SK-N-SH treated with all-trans-retinoic acid at 6 μM for 48 hours (cell line): ENCODE data around the gene DEGS2.
"Not testable (repeated sequence)": the region's sequence is repeated elsewhere in the genome, so short reads cannot be mapped to it uniquely, and the experiment has no call there.

ENCODE experiments used
- ATAC-seq: fragments of 200-7000 bp; cut with Tn5 transposase; 3 replicates; pipeline ENCODE4 v1.9.1; 2020; ENCODE audit warnings: mild to moderate bottlenecking, moderate library complexity
- ARNTL ChIP-seq: fragments of 450-650 bp; formaldehyde crosslinking; IDR thresholded peaks from 2 replicates; pipeline ENCODE4 v1.5.0; 2020; ENCODE audit warnings: low read depth, mild to moderate bottlenecking, moderate library complexity, borderline replicate concordance
- BACH2 ChIP-seq: fragments of 250-450 bp; sonication (Bioruptor Pico); IDR thresholded peaks from 2 replicates; pipeline ENCODE4 v1.9.0; 2021; ENCODE audit warnings: mild to moderate bottlenecking, borderline replicate concordance
- CSDC2 ChIP-seq: fragments of 250-450 bp; sonication (Bioruptor Pico); IDR thresholded peaks from 2 replicates; pipeline ENCODE4 v1.5.0; 2020; ENCODE audit warnings: mild to moderate bottlenecking, moderate library complexity
- ESRRG ChIP-seq: fragments of 250-450 bp; sonication (Bioruptor Pico); IDR thresholded peaks from 2 replicates; pipeline ENCODE4 v1.6.1; 2021; ENCODE audit warnings: mild to moderate bottlenecking
- ISL1 ChIP-seq: fragments of 250-450 bp; sonication (Bioruptor Pico); IDR thresholded peaks from 2 replicates; pipeline ENCODE4 v2.1.2; 2022; ENCODE audit warnings: mild to moderate bottlenecking, moderate library complexity
- OSR1 ChIP-seq: fragments of 250-450 bp; sonication (Bioruptor Pico); IDR thresholded peaks from 2 replicates; pipeline ENCODE4 v1.8.0; 2022; ENCODE audit warnings: moderate library complexity, mild to moderate bottlenecking, inconsistent platforms
- PPARA ChIP-seq: fragments of 250-450 bp; sonication (Bioruptor Pico); IDR thresholded peaks from 2 replicates; pipeline ENCODE4 v1.5.0; 2020; ENCODE audit warnings: mild to moderate bottlenecking, borderline replicate concordance
- RARB ChIP-seq: fragments of 250-450 bp; sonication (Bioruptor Pico); IDR thresholded peaks from 2 replicates; pipeline ENCODE4 v1.8.0; 2021; ENCODE audit warnings: mild to moderate bottlenecking, moderate library complexity
- SNAI2 ChIP-seq: fragments of 250-450 bp; sonication (Bioruptor Pico); IDR thresholded peaks from 2 replicates; pipeline ENCODE4 v1.5.0; 2020; ENCODE audit warnings: mild to moderate bottlenecking, moderate library complexity
- TCF4 ChIP-seq: fragments of 250-450 bp; sonication (Bioruptor Pico); IDR thresholded peaks from 2 replicates; pipeline ENCODE4 v1.8.0; 2021; ENCODE audit warnings: mild to moderate bottlenecking, moderate library complexity, borderline replicate concordance
- TOX ChIP-seq: fragments of 250-450 bp; sonication (Bioruptor Pico); IDR thresholded peaks from 2 replicates; pipeline ENCODE4 v1.8.0; 2021; ENCODE audit warnings: mild to moderate bottlenecking, moderate library complexity, borderline replicate concordance
- ZC3H10 ChIP-seq: fragments of 250-450 bp; sonication (Bioruptor Pico); IDR thresholded peaks from 2 replicates; pipeline ENCODE4 v1.5.1; 2021; ENCODE audit warnings: mild to moderate bottlenecking, moderate library complexity
- ZFP3 ChIP-seq: fragments of 250-450 bp; sonication (Bioruptor Pico); IDR thresholded peaks from 2 replicates; pipeline ENCODE4 v1.5.0; 2020; ENCODE audit warnings: mild to moderate bottlenecking, moderate library complexity
- ZFP30 ChIP-seq: fragments of 450-650 bp; formaldehyde crosslinking; IDR thresholded peaks from 2 replicates; pipeline ENCODE4 v1.5.0; 2022; ENCODE audit warnings: mild to moderate bottlenecking, moderate library complexity
- ZNF565 ChIP-seq: fragments of 450-650 bp; formaldehyde crosslinking; conservative IDR thresholded peaks from 2 replicates; pipeline ENCODE4 v1.5.0; 2020; ENCODE audit warnings: low read depth, mild to moderate bottlenecking, moderate library complexity
- ZNF8 ChIP-seq: fragments of 450-650 bp; formaldehyde crosslinking; IDR thresholded peaks from 2 replicates; pipeline ENCODE4 v1.5.0; 2020; ENCODE audit warnings: mild to moderate bottlenecking, moderate library complexity
- TF ChIP-seq, protein P1 (sequence below): fragments of 250-450 bp; sonication (Bioruptor Pico); IDR thresholded peaks from 2 replicates; pipeline ENCODE4 v1.5.1; 2020; ENCODE audit warnings: low read depth, mild to moderate bottlenecking, moderate library complexity
- TF ChIP-seq, protein P2 (sequence below): fragments of 250-450 bp; sonication (Bioruptor Pico); IDR thresholded peaks from 2 replicates; pipeline ENCODE4 v1.5.0; 2020; ENCODE audit warnings: mild to moderate bottlenecking, moderate library complexity
- TF ChIP-seq, protein P3 (sequence below): fragments of 250-450 bp; sonication (Bioruptor Pico); IDR thresholded peaks from 2 replicates; pipeline ENCODE4 v1.5.1; 2021; ENCODE audit warnings: mild to moderate bottlenecking, moderate library complexity

The DEGS2 gene

GRCh38 chr14:100159865-100160533 is 554 bp upstream of the DEGS2 start:
- no peak for ATAC-seq

DNA sequence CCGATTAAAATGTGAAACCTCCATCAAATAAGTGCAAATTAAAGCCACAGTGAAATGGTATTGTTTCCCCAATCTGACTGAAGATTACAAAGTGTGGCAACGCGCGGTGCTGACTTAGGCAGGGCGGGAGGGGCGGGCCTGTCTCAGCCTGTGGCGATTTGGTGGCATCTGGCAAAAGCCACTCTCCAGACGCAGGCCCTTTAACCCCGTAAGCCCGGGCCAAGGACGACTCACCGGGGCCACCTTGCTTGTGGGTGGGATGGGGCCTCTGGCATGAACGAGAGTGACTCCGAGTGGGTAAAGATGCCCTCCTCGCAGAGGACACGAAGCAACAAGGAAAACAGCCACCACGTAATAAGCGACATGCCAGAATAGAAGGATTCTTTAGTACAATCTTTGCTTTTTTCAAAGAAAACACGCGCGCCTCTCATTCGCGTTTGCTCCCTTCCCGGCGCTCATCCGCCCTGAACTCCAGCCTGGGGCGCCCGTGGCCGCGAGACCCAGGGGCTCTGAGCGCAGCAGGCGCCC is 815 bp downstream of the DEGS2 start:
- ATAC-seq = no peak

More at GRCh38 chr14:100159865-100160533, 554 bp upstream of the DEGS2 start:
- TF ChIP-seq ZNF565 (no peak), ZFP3 (peak; percentile 98)

DNA sequence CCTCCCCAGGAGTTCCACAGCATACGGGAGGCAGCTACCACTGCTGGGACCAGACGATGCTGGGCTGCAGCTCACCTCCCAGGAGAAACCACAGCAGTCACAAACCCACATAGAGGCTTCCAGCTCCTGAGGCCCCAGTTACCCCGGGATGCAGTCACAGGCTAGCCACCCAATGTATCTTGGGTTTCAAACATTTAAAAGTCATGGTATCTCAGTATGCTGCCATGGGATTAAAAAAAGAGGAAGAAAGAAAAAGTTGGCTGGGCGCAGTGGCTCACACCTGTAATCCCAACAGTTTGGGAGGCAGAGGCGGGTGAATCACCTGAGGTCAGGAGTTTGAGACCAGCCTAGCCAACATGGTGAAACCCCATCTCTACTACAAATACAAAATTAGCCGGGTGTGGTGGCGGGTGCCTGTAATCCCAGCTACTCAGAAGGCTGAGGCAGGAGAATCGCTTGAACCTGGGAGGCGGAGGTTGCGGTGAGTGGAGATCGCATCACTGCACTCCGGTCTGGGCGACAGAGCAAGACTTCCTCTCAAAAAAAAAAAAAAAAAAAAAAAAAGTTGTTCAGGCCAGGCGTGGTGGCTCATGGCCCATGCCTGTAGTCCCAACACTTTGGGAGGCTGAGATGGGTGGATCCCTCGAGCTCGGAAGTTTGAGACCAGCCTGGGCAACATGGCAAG is 1.8 kb downstream of the DEGS2 start:
- not testable (repeated sequence) for ATAC-seq

More for the DNA sequence above, 815 bp downstream of the DEGS2 start:
- TF ChIP-seq ZNF8 (CRISPR knock-in tag) = no peak
- TF ChIP-seq, protein P1, sequence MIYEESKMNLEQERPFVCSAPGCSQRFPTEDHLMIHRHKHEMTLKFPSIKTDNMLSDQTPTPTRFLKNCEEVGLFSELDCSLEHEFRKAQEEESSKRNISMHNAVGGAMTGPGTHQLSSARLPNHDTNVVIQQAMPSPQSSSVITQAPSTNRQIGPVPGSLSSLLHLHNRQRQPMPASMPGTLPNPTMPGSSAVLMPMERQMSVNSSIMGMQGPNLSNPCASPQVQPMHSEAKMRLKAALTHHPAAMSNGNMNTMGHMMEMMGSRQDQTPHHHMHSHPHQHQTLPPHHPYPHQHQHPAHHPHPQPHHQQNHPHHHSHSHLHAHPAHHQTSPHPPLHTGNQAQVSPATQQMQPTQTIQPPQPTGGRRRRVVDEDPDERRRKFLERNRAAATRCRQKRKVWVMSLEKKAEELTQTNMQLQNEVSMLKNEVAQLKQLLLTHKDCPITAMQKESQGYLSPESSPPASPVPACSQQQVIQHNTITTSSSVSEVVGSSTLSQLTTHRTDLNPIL = no peak
- no peak for TF ChIP-seq ISL1
- no peak for TF ChIP-seq OSR1
- no peak for TF ChIP-seq RARB (CRISPR knock-in tag)
- TF ChIP-seq ZFP3 = no peak
- TF ChIP-seq ZNF565 = no peak
- no peak for TF ChIP-seq ZC3H10 (CRISPR knock-in tag)
- TF ChIP-seq ARNTL (CRISPR knock-in tag) = no peak
- no peak for TF ChIP-seq BACH2 (CRISPR knock-in tag)
- TF ChIP-seq PPARA (CRISPR knock-in tag) = no peak
- TF ChIP-seq CSDC2 (CRISPR knock-in tag) = no peak
- TF ChIP-seq ESRRG (CRISPR knock-in tag) = no peak

DNA sequence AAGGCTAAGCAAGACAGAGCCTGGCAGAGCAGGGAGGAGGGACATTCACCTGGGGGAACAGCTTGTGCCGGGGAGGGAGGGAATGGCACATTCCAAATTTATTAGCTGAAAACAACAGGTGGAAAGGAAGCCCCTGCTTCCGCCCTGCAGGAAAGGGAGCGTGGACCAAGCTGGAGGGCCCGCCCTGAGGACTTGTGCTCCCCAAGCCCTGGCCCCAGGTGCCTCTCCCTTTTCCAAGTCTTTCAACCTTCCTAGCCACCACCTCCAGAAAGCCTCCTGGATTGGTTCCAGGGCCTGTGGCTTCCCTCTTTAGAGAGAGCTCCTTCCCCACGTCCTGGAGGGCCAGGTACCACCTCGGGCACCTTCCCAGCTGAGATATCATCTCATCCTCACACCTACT is 2.7 kb downstream of the DEGS2 start:
- ATAC-seq = no peak
- no peak for TF ChIP-seq ZNF565
- no peak for TF ChIP-seq TOX (CRISPR knock-in tag)
- TF ChIP-seq ISL1 = no peak
- TF ChIP-seq, protein P2, sequence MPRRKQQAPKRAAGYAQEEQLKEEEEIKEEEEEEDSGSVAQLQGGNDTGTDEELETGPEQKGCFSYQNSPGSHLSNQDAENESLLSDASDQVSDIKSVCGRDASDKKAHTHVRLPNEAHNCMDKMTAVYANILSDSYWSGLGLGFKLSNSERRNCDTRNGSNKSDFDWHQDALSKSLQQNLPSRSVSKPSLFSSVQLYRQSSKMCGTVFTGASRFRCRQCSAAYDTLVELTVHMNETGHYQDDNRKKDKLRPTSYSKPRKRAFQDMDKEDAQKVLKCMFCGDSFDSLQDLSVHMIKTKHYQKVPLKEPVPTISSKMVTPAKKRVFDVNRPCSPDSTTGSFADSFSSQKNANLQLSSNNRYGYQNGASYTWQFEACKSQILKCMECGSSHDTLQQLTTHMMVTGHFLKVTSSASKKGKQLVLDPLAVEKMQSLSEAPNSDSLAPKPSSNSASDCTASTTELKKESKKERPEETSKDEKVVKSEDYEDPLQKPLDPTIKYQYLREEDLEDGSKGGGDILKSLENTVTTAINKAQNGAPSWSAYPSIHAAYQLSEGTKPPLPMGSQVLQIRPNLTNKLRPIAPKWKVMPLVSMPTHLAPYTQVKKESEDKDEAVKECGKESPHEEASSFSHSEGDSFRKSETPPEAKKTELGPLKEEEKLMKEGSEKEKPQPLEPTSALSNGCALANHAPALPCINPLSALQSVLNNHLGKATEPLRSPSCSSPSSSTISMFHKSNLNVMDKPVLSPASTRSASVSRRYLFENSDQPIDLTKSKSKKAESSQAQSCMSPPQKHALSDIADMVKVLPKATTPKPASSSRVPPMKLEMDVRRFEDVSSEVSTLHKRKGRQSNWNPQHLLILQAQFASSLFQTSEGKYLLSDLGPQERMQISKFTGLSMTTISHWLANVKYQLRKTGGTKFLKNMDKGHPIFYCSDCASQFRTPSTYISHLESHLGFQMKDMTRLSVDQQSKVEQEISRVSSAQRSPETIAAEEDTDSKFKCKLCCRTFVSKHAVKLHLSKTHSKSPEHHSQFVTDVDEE = no peak
- no peak for TF ChIP-seq CSDC2 (CRISPR knock-in tag)
- TF ChIP-seq BACH2 (CRISPR knock-in tag) = no peak
- TF ChIP-seq ZNF8 (CRISPR knock-in tag) = no peak
- no peak for TF ChIP-seq ZFP30 (CRISPR knock-in tag)
- TF ChIP-seq ZFP3 = no peak
- TF ChIP-seq ZC3H10 (CRISPR knock-in tag) = no peak
- no peak for TF ChIP-seq PPARA (CRISPR knock-in tag)
- TF ChIP-seq RARB (CRISPR knock-in tag) = no peak
- TF ChIP-seq ARNTL (CRISPR knock-in tag) = no peak
- no peak for TF ChIP-seq TCF4 (CRISPR knock-in tag)
- TF ChIP-seq, protein P3, sequence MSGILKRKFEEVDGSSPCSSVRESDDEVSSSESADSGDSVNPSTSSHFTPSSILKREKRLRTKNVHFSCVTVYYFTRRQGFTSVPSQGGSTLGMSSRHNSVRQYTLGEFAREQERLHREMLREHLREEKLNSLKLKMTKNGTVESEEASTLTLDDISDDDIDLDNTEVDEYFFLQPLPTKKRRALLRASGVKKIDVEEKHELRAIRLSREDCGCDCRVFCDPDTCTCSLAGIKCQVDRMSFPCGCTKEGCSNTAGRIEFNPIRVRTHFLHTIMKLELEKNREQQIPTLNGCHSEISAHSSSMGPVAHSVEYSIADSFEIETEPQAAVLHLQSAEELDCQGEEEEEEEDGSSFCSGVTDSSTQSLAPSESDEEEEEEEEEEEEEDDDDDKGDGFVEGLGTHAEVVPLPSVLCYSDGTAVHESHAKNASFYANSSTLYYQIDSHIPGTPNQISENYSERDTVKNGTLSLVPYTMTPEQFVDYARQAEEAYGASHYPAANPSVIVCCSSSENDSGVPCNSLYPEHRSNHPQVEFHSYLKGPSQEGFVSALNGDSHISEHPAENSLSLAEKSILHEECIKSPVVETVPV = no peak
- no peak for TF ChIP-seq SNAI2 (CRISPR knock-in tag)
- TF ChIP-seq, protein P1 = no peak
